SK-N-SH (cell line): Measurements from ENCODE around the gene TBCCD1. TPM values are rescaled to one million over a fixed set of nuclear protein-coding genes. Genes with fewer than 3 reads are reported as not detected.

ENCODE experiments used
- CTCF ChIA-PET: fragments of 300-600, 350-600 bp; formaldehyde crosslinking; extraction: SDS; loops from one replicate; lab custom pipeline; 2021; lab: Yijun Ruan, JAX
- POLR2A ChIA-PET: fragments of 350-600 bp; sonication (Branson Sonifier 250); formaldehyde crosslinking; extraction: SDS; loops from one replicate; lab custom pipeline; 2020; ENCODE audit warnings: antibody characterized with exemption, inconsistent platforms; lab: Yijun Ruan, JAX
- DNase-seq: peaks from one replicate; pipeline ENCODE4 v3.0.0; 2012
- H2AFZ ChIP-seq: fragments of 200-600 bp; sonication (generic); 2 replicates; pipeline ENCODE4 v1.8.1; 2016; ENCODE audit warnings: antibody characterized with exemption, mild to moderate bottlenecking, low read depth
- H3F3A ChIP-seq: fragments of 200-600 bp; sonication (generic); replicated peaks from 2 replicates; pipeline ENCODE3; 2016; ENCODE audit warnings: antibody characterized with exemption, mild to moderate bottlenecking; ENCODE audit not compliant: insufficient read depth
- H3K27ac ChIP-seq, 2 experiments: fragments of 200-500 bp in 1 of 2; fragments of 200-600 bp in 1 of 2; sonication (Bioruptor generic) in 1 of 2; sonication (generic), shearing (Covaris generic) in 1 of 2; 2 replicates each; pipeline versions ENCODE4 v1.5.1 to v1.6.1; 2014 to 2016; ENCODE audit warnings: low read depth in 2 of 2, inconsistent platforms in 1 of 2, low read length in 1 of 2, mild to moderate bottlenecking in 1 of 2, mixed read lengths in 1 of 2
- H3K27me3 ChIP-seq: fragments of 200-600 bp; sonication (generic), shearing (Covaris generic); 2 replicates; pipeline ENCODE4 v1.6.1; 2016; ENCODE audit warnings: mixed run types; ENCODE audit not compliant: insufficient read depth
- H3K36me3 ChIP-seq, 2 experiments: fragments of 200-500 bp in 1 of 2; fragments of 200-600 bp in 1 of 2; sonication (Bioruptor generic) in 1 of 2; sonication (generic) in 1 of 2; replicated peaks in 1 of 2; 2 replicates each; pipeline versions ENCODE3 to v1.5.1; 2014 to 2016; ENCODE audit warnings: low read length in 1 of 2, mild to moderate bottlenecking in 1 of 2; ENCODE audit not compliant: insufficient read depth in 2 of 2, control insufficient read depth in 1 of 2
- H3K4me1 ChIP-seq, 2 experiments: fragments of 200-500 bp in 1 of 2; fragments of 200-600 bp in 1 of 2; sonication (Bioruptor generic) in 1 of 2; sonication (generic), shearing (Covaris generic) in 1 of 2; 2 replicates each; pipeline versions ENCODE4 v1.5.1 to v1.6.1; 2014 to 2016; ENCODE audit warnings: low read depth in 1 of 2, low read length in 1 of 2, mixed run types in 1 of 2; ENCODE audit not compliant: insufficient read depth in 2 of 2, control insufficient read depth in 1 of 2
- H3K4me2 ChIP-seq: fragments of 200-600 bp; sonication (generic), shearing (Covaris generic); 2 replicates; pipeline ENCODE4 v1.6.1; 2017; ENCODE audit warnings: mixed run types
- H3K4me3 ChIP-seq, 2 experiments: fragments of 200-500 bp in 1 of 2; fragments of 200-600 bp in 1 of 2; sonication (Bioruptor generic) in 1 of 2; sonication (generic), shearing (Covaris generic) in 1 of 2; 2 replicates each; pipeline versions ENCODE4 v1.5.1 to v1.8.1; 2014 to 2016; ENCODE audit warnings: low read depth in 2 of 2, inconsistent platforms in 1 of 2, low read length in 1 of 2, mild to moderate bottlenecking in 1 of 2, mixed read lengths in 1 of 2, moderate library complexity in 1 of 2
- H3K79me2 ChIP-seq: fragments of 200-600 bp; sonication (generic); 2 replicates; pipeline ENCODE4 v1.8.1; 2017; ENCODE audit warnings: mild to moderate bottlenecking; ENCODE audit not compliant: insufficient read depth
- H3K9ac ChIP-seq: fragments of 200-600 bp; sonication (generic); 2 replicates; pipeline ENCODE4 v1.6.1; 2017; ENCODE audit warnings: mixed run types
- H3K9me2 ChIP-seq: fragments of 200-600 bp; sonication (generic); 2 replicates; pipeline ENCODE4 v1.6.1; 2017; ENCODE audit warnings: mixed run types
- H3K9me3 ChIP-seq: fragments of 200-600 bp; sonication (generic); 2 replicates; pipeline ENCODE4 v1.6.1; 2017; ENCODE audit warnings: mixed run types, mild to moderate bottlenecking, moderate library complexity
- H4K20me1 ChIP-seq: fragments of 200-600 bp; sonication (generic); 2 replicates; pipeline ENCODE4 v1.6.1; 2017; ENCODE audit warnings: mild to moderate bottlenecking, mixed run types; ENCODE audit not compliant: insufficient read depth
- CHD2 ChIP-seq: fragments of 150-350 bp; IDR thresholded peaks from 2 replicates; pipeline ENCODE4 v1.6.1; 2018; ENCODE audit warnings: low read length; ENCODE audit not compliant: partially characterized antibody
- EP300 ChIP-seq, 2 experiments: IDR thresholded peaks; 2 replicates each; pipeline versions ENCODE4 v1.4.0 to v1.6.1; 2012; ENCODE audit warnings: borderline replicate concordance in 1 of 2, low read depth in 1 of 2, low read length in 1 of 2
- EZH2phosphoT487 ChIP-seq: fragments of 200-600 bp; sonication (generic); IDR thresholded peaks from 2 replicates; pipeline ENCODE4 v1.6.1; 2017; ENCODE audit warnings: low read depth, mixed run types, mild to moderate bottlenecking, antibody characterized with exemption, moderate library complexity, borderline replicate concordance
- FOXJ3 ChIP-seq: sonication (generic); formaldehyde crosslinking; IDR thresholded peaks from 2 replicates; pipeline ENCODE4 v1.5.1; 2020; ENCODE audit warnings: mild to moderate bottlenecking, missing genetic modification reagents
- GABPA ChIP-seq: IDR thresholded peaks from 2 replicates; pipeline ENCODE4 v1.4.0; 2012; ENCODE audit warnings: low read depth, mild to moderate bottlenecking
- GATA2 ChIP-seq: sonication (generic); formaldehyde crosslinking; IDR thresholded peaks from 2 replicates; pipeline ENCODE4 v1.5.0; 2020; ENCODE audit warnings: mild to moderate bottlenecking, missing genetic modification reagents
- MEF2A ChIP-seq: IDR thresholded peaks from 2 replicates; pipeline ENCODE4 v1.4.0; 2012; ENCODE audit warnings: low read depth, borderline replicate concordance
- MXI1 ChIP-seq: IDR thresholded peaks from 2 replicates; pipeline ENCODE4 v1.6.1; 2012; ENCODE audit warnings: mild to moderate bottlenecking, low read depth, low read length, improper control_type of control experiment
- NFIC ChIP-seq: IDR thresholded peaks from 2 replicates; pipeline ENCODE4 v1.4.0; 2012; ENCODE audit warnings: borderline replicate concordance
- NRF1 ChIP-seq: IDR thresholded peaks from 2 replicates; pipeline ENCODE4 v1.6.1; 2012; ENCODE audit warnings: low read depth, mild to moderate bottlenecking, low read length
- POLR2AphosphoS5 ChIP-seq: IDR thresholded peaks from 2 replicates; pipeline ENCODE4 v1.6.1; 2012; ENCODE audit warnings: low read depth, low read length
- RAD21 ChIP-seq: IDR thresholded peaks from 2 replicates; pipeline ENCODE4 v1.6.1; 2012; ENCODE audit warnings: mild to moderate bottlenecking, low read length
- SIN3A ChIP-seq: IDR thresholded peaks from 2 replicates; pipeline ENCODE4 v1.6.1; 2012; ENCODE audit warnings: low read depth, mild to moderate bottlenecking, low read length, moderate library complexity, borderline replicate concordance
- TAF1 ChIP-seq: IDR thresholded peaks from 2 replicates; pipeline ENCODE4 v1.6.1; 2012; ENCODE audit warnings: low read depth, mild to moderate bottlenecking, low read length, moderate library complexity, borderline replicate concordance
- WGBS: methylation state at CpG from one replicate; pipeline ENCODE4 v1.1.6; 2017; ENCODE audit warnings: low lambda C conversion rate; 5-methylcytosine and 5-hydroxymethylcytosine counted together
- polyA plus RNA-seq, 3 experiments: library from polyadenylated mRNA; depleted of rRNA; stranded (reverse); fragments of >200 nt; gene quantifications; 2 replicates each; pipeline ENCODE4 v1.2.3, GENCODE V29; 2012
- TF ChIP-seq, protein P1 (sequence below): fragments of 150-350 bp; IDR thresholded peaks from 2 replicates; pipeline ENCODE4 v1.6.1; 2017; ENCODE audit warnings: antibody characterized with exemption, low read length, low read depth, borderline replicate concordance
- TF ChIP-seq, protein P2 (sequence below): IDR thresholded peaks from 2 replicates; pipeline ENCODE4; 2012
- TF ChIP-seq, protein P3 (sequence below): IDR thresholded peaks from 2 replicates; pipeline ENCODE4 v1.4.0; 2012; ENCODE audit warnings: low read depth, borderline replicate concordance
- TF ChIP-seq, protein P4 (sequence below): IDR thresholded peaks from 2 replicates; pipeline ENCODE4 v1.6.1; 2012; ENCODE audit warnings: mild to moderate bottlenecking, low read depth, low read length, moderate library complexity
- TF ChIP-seq, protein P5 (sequence below): IDR thresholded peaks from 2 replicates; pipeline ENCODE4 v1.4.0; 2012; ENCODE audit warnings: low read depth

TBCCD1 gene
- polyA plus RNA-seq, 1 of the 3 experiments (the other 2 are of a cell fraction), result 6.5 TPM

DNA sequence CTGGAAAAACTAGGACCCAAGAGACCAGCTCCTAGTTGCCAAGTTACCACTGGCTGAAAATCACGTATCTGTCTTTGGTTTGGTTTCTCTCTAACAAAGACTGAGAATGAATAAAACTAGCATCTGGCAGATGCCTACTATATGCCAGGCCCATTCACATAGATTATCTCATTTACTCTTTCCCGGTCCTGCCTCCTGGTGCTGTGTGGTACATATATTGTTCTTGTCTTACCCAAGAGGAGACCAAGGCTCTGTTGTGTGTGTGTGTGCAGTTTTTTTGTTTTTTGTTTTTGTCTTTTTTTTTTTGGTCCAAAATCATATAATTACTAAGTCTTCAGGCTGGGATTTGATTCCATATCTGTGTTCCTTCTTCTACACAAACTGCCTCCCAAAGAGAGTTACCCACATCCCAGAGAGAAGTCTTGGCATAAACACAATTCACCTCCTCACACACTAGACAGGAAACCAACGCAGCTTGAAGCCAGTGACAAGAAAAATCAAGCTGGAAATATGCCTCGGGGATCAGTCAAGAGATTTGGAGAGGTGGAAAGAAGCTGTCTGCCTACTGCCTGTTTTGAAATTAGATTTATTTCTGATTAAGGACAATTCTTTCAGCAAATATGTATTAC is 46.6 kb upstream of the TBCCD1 start:
- 40% methylated on average over 4 of the region's 4 CpGs for WGBS
- H4K20me1 ChIP-seq, result no peaks in the 10 kb centered on the region
- no peak overlapping the region for H3K9ac ChIP-seq
- no peaks in the 10 kb centered on the region for H3K36me3 ChIP-seq
- peaks cover 20% of the 10 kb centered on the region; the same call in 1 of the 2 replicates for H3K27me3 ChIP-seq
- H2AFZ ChIP-seq, result no peak overlapping the region
- H3K4me1 ChIP-seq, result peaks cover 0 to 7% of the 10 kb centered on the region in 2 experiments; a peak in 2 of 4 replicates
- no peaks in the 10 kb centered on the region for H3K9me2 ChIP-seq
- POLR2A ChIA-PET, result interaction anchor here (4.9 kb wide), 1 partner anchor 170 kb away, joined by 31 read pairs; the partner anchor contains the start of gene EIF4A2
- TF ChIP-seq MXI1, result no peak
- TF ChIP-seq CHD2, result no peak
- TF ChIP-seq, protein P1, sequence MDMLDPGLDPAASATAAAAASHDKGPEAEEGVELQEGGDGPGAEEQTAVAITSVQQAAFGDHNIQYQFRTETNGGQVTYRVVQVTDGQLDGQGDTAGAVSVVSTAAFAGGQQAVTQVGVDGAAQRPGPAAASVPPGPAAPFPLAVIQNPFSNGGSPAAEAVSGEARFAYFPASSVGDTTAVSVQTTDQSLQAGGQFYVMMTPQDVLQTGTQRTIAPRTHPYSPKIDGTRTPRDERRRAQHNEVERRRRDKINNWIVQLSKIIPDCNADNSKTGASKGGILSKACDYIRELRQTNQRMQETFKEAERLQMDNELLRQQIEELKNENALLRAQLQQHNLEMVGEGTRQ, result no peak
- no peak for TF ChIP-seq FOXJ3 (CRISPR knock-in tag)
- TF ChIP-seq GABPA, result no peak
- TF ChIP-seq, protein P2, sequence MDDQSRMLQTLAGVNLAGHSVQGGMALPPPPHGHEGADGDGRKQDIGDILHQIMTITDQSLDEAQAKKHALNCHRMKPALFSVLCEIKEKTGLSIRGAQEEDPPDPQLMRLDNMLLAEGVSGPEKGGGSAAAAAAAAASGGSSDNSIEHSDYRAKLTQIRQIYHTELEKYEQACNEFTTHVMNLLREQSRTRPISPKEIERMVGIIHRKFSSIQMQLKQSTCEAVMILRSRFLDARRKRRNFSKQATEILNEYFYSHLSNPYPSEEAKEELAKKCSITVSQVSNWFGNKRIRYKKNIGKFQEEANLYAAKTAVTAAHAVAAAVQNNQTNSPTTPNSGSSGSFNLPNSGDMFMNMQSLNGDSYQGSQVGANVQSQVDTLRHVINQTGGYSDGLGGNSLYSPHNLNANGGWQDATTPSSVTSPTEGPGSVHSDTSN, result no peak
- no peak for TF ChIP-seq NFIC
- TF ChIP-seq, protein P3, sequence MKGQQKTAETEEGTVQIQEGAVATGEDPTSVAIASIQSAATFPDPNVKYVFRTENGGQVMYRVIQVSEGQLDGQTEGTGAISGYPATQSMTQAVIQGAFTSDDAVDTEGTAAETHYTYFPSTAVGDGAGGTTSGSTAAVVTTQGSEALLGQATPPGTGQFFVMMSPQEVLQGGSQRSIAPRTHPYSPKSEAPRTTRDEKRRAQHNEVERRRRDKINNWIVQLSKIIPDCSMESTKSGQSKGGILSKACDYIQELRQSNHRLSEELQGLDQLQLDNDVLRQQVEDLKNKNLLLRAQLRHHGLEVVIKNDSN, result no peak
- no peak for TF ChIP-seq EP300 (IDR thresholded peaks at IDR 0.05; ENCODE audit: borderline replicate concordance in 1 of 2, low read depth in 1 of 2, low read length in 1 of 2)
- no peak for TF ChIP-seq EZH2phosphoT487
- no peak for TF ChIP-seq TAF1
- no peak for TF ChIP-seq SIN3A
- TF ChIP-seq, protein P4, sequence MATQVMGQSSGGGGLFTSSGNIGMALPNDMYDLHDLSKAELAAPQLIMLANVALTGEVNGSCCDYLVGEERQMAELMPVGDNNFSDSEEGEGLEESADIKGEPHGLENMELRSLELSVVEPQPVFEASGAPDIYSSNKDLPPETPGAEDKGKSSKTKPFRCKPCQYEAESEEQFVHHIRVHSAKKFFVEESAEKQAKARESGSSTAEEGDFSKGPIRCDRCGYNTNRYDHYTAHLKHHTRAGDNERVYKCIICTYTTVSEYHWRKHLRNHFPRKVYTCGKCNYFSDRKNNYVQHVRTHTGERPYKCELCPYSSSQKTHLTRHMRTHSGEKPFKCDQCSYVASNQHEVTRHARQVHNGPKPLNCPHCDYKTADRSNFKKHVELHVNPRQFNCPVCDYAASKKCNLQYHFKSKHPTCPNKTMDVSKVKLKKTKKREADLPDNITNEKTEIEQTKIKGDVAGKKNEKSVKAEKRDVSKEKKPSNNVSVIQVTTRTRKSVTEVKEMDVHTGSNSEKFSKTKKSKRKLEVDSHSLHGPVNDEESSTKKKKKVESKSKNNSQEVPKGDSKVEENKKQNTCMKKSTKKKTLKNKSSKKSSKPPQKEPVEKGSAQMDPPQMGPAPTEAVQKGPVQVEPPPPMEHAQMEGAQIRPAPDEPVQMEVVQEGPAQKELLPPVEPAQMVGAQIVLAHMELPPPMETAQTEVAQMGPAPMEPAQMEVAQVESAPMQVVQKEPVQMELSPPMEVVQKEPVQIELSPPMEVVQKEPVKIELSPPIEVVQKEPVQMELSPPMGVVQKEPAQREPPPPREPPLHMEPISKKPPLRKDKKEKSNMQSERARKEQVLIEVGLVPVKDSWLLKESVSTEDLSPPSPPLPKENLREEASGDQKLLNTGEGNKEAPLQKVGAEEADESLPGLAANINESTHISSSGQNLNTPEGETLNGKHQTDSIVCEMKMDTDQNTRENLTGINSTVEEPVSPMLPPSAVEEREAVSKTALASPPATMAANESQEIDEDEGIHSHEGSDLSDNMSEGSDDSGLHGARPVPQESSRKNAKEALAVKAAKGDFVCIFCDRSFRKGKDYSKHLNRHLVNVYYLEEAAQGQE, result no peak
- TF ChIP-seq, protein P5, sequence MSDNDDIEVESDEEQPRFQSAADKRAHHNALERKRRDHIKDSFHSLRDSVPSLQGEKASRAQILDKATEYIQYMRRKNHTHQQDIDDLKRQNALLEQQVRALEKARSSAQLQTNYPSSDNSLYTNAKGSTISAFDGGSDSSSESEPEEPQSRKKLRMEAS, result no peak
- TF ChIP-seq MEF2A, result no peak
- TF ChIP-seq POLR2AphosphoS5, result no peak
- no peak for TF ChIP-seq GATA2
- no peak for TF ChIP-seq RAD21
- no peak for TF ChIP-seq NRF1
- TF ChIP-seq, all 33 proteins: peak for 0
- Histone ChIP-seq H3K9me3 (no peaks in the 10 kb centered on the region), H3K4me3 (no peak overlapping the region), H3K79me2 (no peaks in the 10 kb centered on the region), H3K27ac (no peak overlapping the region), H3F3A (no peaks in the 10 kb centered on the region), H3K4me2 (no peak overlapping the region)
- DNase-seq, result no peak
- CTCF ChIA-PET, result interaction anchor here (0.9 to 8.6 kb wide), 21 partner anchors 15 to 670 kb away, joined by 3 to 167 read pairs (median 5); partner anchors contain the start of gene TBCCD1
